GM19324 (cell line): ENCODE measurements around the gene METTL16.
"Not testable (repeated sequence)": the region's sequence is repeated elsewhere in the genome, so short reads cannot be mapped to it uniquely, and the experiment has no call there.

Experiments used
- ATAC-seq: cut with Tn5 transposase; IDR thresholded peaks from one replicate; pipeline ENCODE4 v1.9.1; 2021; ENCODE audit warnings: mild to moderate bottlenecking, moderate library complexity; ENCODE audit not compliant: unreplicated experiment, low FRiP score

The METTL16 gene

GRCh38 chr17:2453866-2454265 is 57.8 kb downstream of the METTL16 start:
- ATAC-seq: no peak

GRCh38 chr17:2453325-2453724 is 58.4 kb downstream of the METTL16 start:
- ATAC-seq: no peak

DNA sequence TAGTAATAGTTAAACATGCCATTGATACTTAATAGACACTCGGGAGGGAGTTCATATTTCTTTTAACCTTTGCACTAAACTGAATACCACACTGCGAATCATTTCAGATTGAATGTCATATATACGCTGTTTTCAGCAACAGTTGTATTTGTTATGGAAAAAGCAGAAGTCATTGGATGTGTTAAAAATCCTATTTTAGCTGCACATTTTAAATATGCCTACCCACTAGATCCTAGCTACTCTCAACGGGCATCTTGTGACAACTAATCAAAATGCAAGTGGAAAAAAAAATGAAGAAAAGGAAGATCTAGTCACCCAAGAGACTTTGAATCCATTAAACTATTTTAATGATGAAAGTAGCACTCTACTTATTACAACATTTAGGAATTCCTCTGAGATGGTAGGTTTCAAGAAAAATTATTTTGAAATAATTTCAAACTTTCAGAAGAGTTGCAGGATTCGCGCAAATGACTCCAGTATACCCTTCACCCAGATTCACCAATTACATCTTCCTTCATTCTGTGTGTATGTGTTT is 59.4 kb downstream of the METTL16 start:
- no peak for ATAC-seq

GRCh38 chr17:2450016-2450650 is 61.6 kb downstream of the METTL16 start:
- ATAC-seq: no peak

DNA sequence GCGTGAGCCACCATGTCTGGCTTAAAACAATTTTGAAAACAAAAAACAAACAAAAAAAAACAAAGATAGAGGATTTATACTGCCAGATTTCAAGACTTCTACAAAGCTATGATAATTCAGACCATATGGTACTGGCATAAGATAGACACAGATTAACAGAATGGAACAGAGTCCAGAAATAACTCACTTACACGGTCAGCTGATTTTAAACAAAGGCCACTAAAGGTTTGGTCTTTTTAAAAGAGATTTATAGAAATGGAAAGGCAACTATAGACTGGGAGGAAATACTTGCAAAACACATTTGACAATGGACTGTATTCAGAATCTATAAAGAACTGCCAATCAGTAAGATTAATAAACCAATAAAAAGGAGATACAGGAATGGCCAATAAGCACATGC is 62.2 kb downstream of the METTL16 start:
- ATAC-seq: no peak

DNA sequence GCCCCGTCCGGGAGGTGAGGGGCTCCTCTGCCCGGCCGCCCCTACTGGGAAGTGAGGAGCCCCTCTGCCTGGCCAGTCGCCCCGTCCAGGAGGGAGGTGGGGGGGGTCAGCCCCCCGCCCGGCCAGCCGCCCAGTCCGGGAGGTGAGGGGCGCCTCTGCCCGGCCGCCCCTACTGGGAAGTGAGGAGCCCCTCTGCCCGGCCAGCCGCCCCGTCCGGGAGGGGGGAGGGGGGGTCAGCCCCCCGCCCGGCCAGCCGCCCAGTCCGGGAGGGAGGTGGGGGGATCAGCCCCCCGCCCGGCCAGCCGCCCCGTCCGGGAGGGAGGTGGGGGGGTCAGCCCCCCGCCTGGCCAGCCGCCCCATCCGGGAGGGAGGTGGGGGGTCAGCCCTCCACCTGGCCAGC is 64.2 kb downstream of the METTL16 start:
- ATAC-seq: not testable (repeated sequence)

- no peak for ATAC-seq
Measured at GRCh38 chr17:2445638-2446037, 66.0 kb downstream of the METTL16 start.

- ATAC-seq: no peak
Measured at GRCh38 chr17:2444382-2444781, 67.3 kb downstream of the METTL16 start.

DNA sequence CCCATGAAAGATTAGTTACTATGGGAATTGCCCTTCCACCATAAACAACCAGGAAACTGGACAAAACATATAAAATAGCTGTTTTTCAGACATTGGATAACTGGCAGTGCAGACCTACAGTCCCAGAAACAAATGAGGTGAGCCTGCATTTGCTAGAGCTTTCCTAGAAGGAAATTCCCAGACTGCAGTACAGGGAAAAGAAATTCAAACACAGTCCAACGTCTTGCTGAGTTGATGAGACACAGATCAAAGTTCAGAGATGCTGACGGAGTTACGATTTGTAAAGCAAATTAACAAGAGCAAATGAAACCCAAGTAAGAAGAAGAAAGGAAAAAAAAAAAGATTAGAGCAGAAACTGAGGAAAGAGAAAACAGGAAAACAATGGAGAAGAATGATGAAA is 69.5 kb downstream of the METTL16 start:
- no peak for ATAC-seq

DNA sequence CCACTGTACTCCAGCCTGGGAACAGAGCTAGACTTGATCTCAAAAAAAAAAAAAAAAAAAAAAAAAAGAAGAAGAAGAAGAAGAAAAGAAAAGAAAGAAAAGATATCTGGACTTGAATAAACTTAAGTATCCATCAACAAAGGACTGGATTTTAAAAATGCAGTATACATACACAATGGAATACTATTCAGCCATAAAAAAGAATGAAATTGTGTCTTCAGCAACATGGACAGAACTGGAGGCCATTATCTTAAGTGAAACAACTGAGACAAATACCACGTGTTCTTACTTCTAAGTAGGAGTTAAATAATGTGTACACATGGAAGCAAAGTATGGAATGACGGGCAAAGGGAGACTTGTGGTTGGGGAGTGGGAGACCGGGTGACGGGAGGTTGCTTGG is 70.8 kb downstream of the METTL16 start:
- ATAC-seq: no peak

DNA sequence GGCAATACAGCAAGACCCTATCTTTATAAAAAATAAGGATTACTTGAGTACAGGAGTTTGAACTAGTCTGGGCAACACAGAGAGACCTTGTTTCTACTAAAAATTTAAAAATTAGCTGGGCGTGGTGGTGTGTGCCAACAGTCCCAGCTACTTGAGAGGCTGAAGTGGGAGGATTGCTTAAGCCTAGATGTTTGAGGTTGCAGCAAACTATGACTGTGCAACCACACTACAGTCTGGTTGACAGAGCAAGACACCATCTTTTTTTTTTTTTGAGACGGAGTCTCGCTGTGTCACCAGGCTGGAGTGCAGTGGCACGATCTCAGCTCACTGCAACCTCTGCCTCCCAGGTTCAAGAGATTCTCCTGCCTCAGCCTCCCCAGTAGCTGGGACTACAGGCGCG is 71.7 kb downstream of the METTL16 start:
- not testable (repeated sequence) for ATAC-seq

GRCh38 chr17:2438823-2439222 is 72.9 kb downstream of the METTL16 start:
- no peak for ATAC-seq

GRCh38 chr17:2436316-2436905 is 75.3 kb downstream of the METTL16 start:
- ATAC-seq: no peak

DNA sequence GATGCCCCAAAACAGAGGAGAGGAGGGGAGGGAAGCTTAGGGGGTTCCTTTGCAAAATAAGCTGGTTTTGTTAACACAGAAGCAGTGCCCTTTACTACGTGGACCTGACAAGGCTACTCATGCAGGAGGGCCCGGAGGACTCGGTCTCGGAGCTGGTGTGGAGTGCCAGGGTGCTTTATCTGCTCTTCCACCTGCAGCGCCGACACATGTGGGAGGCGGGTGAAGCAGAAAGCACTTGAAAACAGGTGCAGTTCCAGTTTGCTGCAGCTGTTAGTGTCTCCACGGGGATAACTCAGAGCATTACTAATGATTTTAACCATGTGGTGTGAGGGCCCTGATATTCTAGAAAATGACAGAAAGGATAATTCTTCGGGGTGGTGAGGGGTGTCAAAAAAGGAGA is 75.8 kb downstream of the METTL16 start:
- no peak for ATAC-seq

DNA sequence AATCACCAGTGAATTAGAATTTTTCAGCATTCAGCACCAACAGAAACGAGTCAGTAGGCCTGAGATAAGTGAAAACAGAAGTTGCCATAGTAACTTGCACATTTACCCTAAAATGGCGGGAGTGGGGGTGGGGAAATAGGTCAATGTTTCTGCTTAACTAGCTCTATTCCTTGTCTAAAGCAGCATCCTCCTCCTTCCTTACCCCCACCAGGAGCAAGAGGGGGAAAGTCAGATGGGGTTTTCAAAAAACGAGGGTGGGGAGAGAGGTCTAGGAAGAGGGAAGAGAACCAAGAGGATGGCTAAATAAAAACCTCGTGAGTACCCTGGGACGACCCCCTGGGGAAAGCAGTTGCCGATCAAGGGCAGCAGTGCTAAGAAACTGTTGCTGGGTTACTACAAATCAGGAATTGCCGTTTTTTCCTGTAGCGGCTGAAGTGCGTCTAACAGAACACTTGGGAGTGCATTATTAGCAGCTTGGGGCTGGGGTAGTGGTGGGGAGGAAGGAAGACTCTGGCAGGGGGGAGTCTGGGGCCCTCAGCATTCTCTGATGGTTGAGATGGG is 76.4 kb downstream of the METTL16 start:
- no peak for ATAC-seq

DNA sequence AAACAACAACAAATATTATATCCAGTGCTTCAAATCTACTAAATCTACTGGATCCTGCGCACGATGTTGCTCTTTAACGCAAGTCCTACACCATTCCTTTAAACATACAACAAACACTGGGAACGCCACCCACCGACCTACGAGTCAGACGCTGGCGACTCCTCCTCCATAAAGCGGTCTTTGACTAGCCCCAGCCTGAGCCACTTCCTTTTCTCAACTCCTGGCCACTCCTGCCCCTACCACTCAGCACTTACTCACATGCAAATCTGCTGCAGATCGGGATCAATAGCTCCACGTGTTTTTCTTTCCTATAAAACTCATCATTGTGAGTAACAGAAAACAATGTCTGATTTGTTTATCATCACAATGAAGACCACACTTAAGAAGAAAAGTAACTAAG is 78.0 kb downstream of the METTL16 start:
- ATAC-seq: no peak

DNA sequence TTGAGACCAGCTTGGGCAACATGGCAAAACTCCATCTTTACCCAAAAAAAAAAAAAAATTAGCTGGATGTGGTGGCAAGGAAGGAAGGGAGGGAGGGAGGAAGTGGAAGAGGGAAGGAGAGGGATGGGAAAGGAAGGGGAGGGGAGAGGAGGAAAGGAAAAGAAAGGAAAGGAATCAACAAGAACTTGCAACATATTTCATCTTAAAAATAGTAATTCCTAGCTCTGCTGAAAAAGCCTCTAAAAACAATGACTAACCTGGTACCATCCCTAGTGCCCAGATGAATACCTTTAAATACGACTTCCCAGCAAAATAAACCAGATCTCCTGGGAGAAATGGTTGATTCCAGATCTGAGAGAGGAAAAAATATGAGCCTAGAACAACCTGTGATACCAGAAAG is 83.8 kb downstream of the METTL16 start:
- no peak for ATAC-seq

DNA sequence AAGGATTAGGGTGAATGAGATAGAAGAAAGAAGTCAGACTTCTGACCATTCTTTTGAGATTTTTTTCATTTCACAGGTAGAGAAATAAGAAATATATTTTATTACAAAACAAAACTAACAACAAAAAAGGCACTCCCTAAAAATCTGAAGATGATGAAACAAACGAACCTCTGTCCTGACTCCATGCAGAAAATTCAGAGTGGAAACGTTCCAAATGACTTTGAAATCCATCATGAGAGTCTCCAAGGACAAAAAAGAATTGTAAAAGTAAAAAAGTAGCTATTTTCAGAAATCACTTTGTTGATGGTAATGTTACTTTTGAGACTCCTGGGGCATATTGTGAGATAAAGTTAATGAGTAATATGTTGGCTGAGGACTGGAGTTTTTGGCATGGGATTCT is 84.5 kb downstream of the METTL16 start:
- no peak for ATAC-seq

- no peak for ATAC-seq
Measured at GRCh38 chr17:2423271-2423670, 88.4 kb downstream of the METTL16 start.

- no peak for ATAC-seq
Measured at GRCh38 chr17:2421315-2422147, 90.2 kb downstream of the METTL16 start.

DNA sequence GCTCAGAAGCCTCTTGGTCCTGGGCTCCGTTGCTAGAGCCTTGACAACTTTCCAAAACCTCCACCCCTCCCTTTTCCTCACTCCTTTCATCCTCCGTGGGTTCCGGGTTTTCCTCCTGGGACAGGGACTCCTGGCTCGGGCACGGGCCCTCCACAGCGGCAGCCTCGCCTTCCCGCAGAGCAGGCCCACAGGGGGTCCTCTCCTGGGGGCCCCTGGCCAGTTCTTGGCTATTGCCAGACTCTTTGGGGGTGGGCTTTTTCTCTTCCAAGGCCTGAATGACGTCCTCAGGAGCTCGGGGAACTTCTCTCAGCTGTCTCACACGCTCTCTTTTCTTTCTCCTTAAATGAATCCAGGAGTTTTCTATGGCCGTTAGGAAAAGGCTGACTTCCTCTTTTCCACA is 91.5 kb downstream of the METTL16 start:
- ATAC-seq: no peak
